Kidney (tissue), 14 donors: ENCODE results near the gene LRRC4C. TPM values are rescaled to one million over a fixed set of nuclear protein-coding genes. Genes with fewer than 3 reads are reported as not detected.

Experiments used
- DNase-seq, 5 donors: peaks; one replicate each; pipeline ENCODE4 v3.0.0-alpha.2; 2013 to 2020
- FAIRE-seq: peaks from 2 replicates; lab custom pipeline; 2012; peaks lifted over from hg19 to GRCh38; lab: Jason Lieb, UNC
- H3K27ac ChIP-seq, 2 donors: one replicate each; pipeline ENCODE4 v1.7.0; 2013; ENCODE audit warnings: low read depth in 2 of 2, low read length in 2 of 2, inconsistent platforms in 1 of 2
- H3K27me3 ChIP-seq: one replicate; pipeline ENCODE4 v1.7.1; 2013; ENCODE audit warnings: low read length, inconsistent platforms; ENCODE audit not compliant: control insufficient read depth, insufficient read depth
- H3K36me3 ChIP-seq, 3 donors: one replicate each; pipeline versions ENCODE4 v1.7.0 to v1.7.1; 2013; ENCODE audit warnings: low read length in 3 of 3, control low read depth in 1 of 3, inconsistent platforms in 1 of 3; ENCODE audit not compliant: insufficient read depth in 3 of 3, control insufficient read depth in 2 of 3
- H3K4me1 ChIP-seq, 3 donors: one replicate each; pipeline versions ENCODE4 v1.7.0 to v1.7.1; 2013; ENCODE audit warnings: low read length in 3 of 3, inconsistent platforms in 1 of 3, low read depth in 1 of 3; ENCODE audit not compliant: control insufficient read depth in 2 of 3, insufficient read depth in 2 of 3
- H3K4me3 ChIP-seq, 3 donors: one replicate each; pipeline versions ENCODE4 v1.7.0 to v1.8.1; 2013; ENCODE audit warnings: low read length in 3 of 3, control low read depth in 1 of 3, inconsistent platforms in 1 of 3
- H3K9ac ChIP-seq, 3 donors: one replicate each; pipeline versions ENCODE4 v1.7.0 to v1.7.1; 2013; ENCODE audit warnings: low read length in 3 of 3, control low read depth in 1 of 3, inconsistent platforms in 1 of 3
- H3K9me3 ChIP-seq, 3 donors: one replicate each; pipeline versions ENCODE4 v1.7.0 to v1.7.1; 2013; ENCODE audit warnings: low read length in 3 of 3, control low read depth in 1 of 3, inconsistent platforms in 1 of 3; ENCODE audit not compliant: control insufficient read depth in 2 of 3, insufficient read depth in 1 of 3
- CTCF ChIP-seq: IDR thresholded peaks from 3 replicates; pipeline ENCODE4 v1.5.1; 2012; ENCODE audit warnings: mild to moderate bottlenecking, moderate library complexity, borderline replicate concordance; ENCODE audit not compliant: insufficient read depth; ENCODE audit errors: extremely low read depth
- intact Hi-C: fragments of 100-400 bp; cut with DNase I; formaldehyde crosslinking; loops from one replicate; pipeline ENCODE4 v1.11.1; 2022
- polyA plus RNA-seq: library from polyadenylated mRNA; stranded (reverse); fragments of 350-450 nt; fragmentation: Illumina TruSeq; extraction: RNeasy Lipid Tissue Mini Kit (QIAGEN cat#74804); gene quantifications from one replicate; pipeline ENCODE4 v1.2.3, GENCODE V29; 2014; ENCODE audit warnings: low read depth, low replicate concordance; ENCODE audit not compliant: insufficient read depth
- total RNA-seq: library from RNA; stranded (reverse); fragmentation: NEBNext Ultra II Directional; extraction: Animal tissue kit (Norgen Biotek cat#: 25700); gene quantifications from one replicate; pipeline ENCODE4 v1.2.1, GENCODE V29; 2021
- donor health status: control.
- donor health status: control.
- donor health status: control.
- donor health status: control.
- donor health status: control.
- donor health status: DM: yes; HTN: yes; CAD: no.
- donor health status: Normal renal cell carcinoma (clear cell type).

LRRC4C gene
- total and polyA plus RNA-seq, 2 donors from 2014 or later, result 0.26 to 1.6 TPM

GRCh38 chr11:40975076-40975475 lies 484.4 kb downstream of the LRRC4C start:
- Histone ChIP-seq H3K9ac (no peak overlapping the region), H3K27ac (no peak overlapping the region), H3K36me3 (no peaks in the 10 kb centered on the region), H3K9me3 (peaks cover 0 to 3% (median 2%) of the 10 kb centered on the region in 3 donors), H3K4me1 (no peaks in the 10 kb centered on the region), H3K27me3 (no peaks in the 10 kb centered on the region), H3K4me3 (no peak overlapping the region)
- FAIRE-seq, result no peak
- no peak for DNase-seq
- intact Hi-C loops, result no loop called here
- TF ChIP-seq CTCF, result no peak

- DNase-seq (no peak), FAIRE-seq (no peak)
- intact Hi-C loops, result no loop called here
- H3K27me3 ChIP-seq, result no peaks in the 10 kb centered on the region
- peaks cover 0 to 3% (median 2%) of the 10 kb centered on the region in 3 donors for H3K9me3 ChIP-seq
- H3K27ac ChIP-seq, result no peak overlapping the region
- no peak overlapping the region for H3K4me3 ChIP-seq
- no peak for TF ChIP-seq CTCF
- no peaks in the 10 kb centered on the region for H3K36me3 ChIP-seq
- no peak overlapping the region for H3K9ac ChIP-seq
- no peaks in the 10 kb centered on the region for H3K4me1 ChIP-seq
Observed at GRCh38 chr11:40974186-40974795, 485.2 kb downstream of the LRRC4C start.

- no peak overlapping the region for H3K27ac ChIP-seq
- no peaks in the 10 kb centered on the region for H3K27me3 ChIP-seq
- intact Hi-C loops, result no loop called here
- no peaks in the 10 kb centered on the region for H3K36me3 ChIP-seq
- no peak overlapping the region for H3K4me3 ChIP-seq
- no peaks in the 10 kb centered on the region for H3K9me3 ChIP-seq
- TF ChIP-seq CTCF, result no peak
- FAIRE-seq (no peak), DNase-seq (no peak)
- no peaks in the 10 kb centered on the region for H3K4me1 ChIP-seq
- no peak overlapping the region for H3K9ac ChIP-seq
Observed at GRCh38 chr11:40958707-40959106, 500.7 kb downstream of the LRRC4C start.

GRCh38 chr11:40952479-40952878 lies 507.0 kb downstream of the LRRC4C start:
- H3K4me1 ChIP-seq, result no peaks in the 10 kb centered on the region
- H3K9ac ChIP-seq, result no peak overlapping the region
- H3K27me3 ChIP-seq, result no peaks in the 10 kb centered on the region
- H3K9me3 ChIP-seq, result no peaks in the 10 kb centered on the region
- intact Hi-C loops, result no loop called here
- no peaks in the 10 kb centered on the region for H3K36me3 ChIP-seq
- no peak overlapping the region for H3K4me3 ChIP-seq
- FAIRE-seq (no peak), DNase-seq (no peak)
- TF ChIP-seq CTCF, result no peak
- H3K27ac ChIP-seq, result no peak overlapping the region
